ENCODE data around the gene TLK2.
"Not testable (repeated sequence)": the region's sequence is repeated elsewhere in the genome, so short reads cannot be mapped to it uniquely, and the experiment has no call there.

DNA sequence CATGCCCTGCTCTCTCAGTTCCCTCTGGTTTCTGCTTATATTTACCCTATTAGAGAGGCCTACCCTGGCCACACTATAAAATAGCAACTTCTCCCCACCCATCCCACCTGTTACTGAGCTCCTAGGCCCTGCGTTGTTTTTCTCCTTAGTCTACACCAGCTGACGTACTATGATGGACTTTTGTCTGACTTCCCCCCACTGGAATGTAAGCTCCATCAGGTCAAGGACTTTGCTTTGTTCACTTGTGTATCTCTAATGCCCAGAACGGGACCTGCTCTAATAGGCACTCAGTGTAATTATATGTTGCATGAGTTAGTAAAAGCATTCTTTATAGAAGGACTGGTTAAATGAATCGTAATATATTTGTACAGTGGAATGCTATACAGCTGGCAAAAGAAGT, 62.4 kb downstream of the TLK2 start:
- TF ChIP-seq, protein P1, sequence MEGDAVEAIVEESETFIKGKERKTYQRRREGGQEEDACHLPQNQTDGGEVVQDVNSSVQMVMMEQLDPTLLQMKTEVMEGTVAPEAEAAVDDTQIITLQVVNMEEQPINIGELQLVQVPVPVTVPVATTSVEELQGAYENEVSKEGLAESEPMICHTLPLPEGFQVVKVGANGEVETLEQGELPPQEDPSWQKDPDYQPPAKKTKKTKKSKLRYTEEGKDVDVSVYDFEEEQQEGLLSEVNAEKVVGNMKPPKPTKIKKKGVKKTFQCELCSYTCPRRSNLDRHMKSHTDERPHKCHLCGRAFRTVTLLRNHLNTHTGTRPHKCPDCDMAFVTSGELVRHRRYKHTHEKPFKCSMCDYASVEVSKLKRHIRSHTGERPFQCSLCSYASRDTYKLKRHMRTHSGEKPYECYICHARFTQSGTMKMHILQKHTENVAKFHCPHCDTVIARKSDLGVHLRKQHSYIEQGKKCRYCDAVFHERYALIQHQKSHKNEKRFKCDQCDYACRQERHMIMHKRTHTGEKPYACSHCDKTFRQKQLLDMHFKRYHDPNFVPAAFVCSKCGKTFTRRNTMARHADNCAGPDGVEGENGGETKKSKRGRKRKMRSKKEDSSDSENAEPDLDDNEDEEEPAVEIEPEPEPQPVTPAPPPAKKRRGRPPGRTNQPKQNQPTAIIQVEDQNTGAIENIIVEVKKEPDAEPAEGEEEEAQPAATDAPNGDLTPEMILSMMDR (IDR thresholded peaks at IDR 0.05) = not testable (repeated sequence)
- TF ChIP-seq EP300, POLR2A (IDR thresholded peaks at IDR 0.05): not testable (repeated sequence)
